Bronchial epithelial cell (primary cell): ENCODE measurements around the gene OR51A2. TPM values are rescaled to one million over a fixed set of nuclear protein-coding genes. Genes with fewer than 3 reads are reported as not detected.
"Not testable (repeated sequence)": the region's sequence is repeated elsewhere in the genome, so short reads cannot be mapped to it uniquely, and the experiment has no call there.

ENCODE experiments used
- DNase-seq: peaks from one replicate; pipeline ENCODE4 v3.0.0-alpha.2; 2010; ENCODE audit warnings: low read depth
- FAIRE-seq: peaks from 2 replicates; lab custom pipeline; 2011; peaks lifted over from hg19 to GRCh38; lab: Jason Lieb, UNC
- H3K27me3 ChIP-seq: 2 replicates; pipeline ENCODE4 v1.5.1; 2011; ENCODE audit warnings: low read length; ENCODE audit not compliant: control insufficient read depth, insufficient read depth
- H3K36me3 ChIP-seq: 2 replicates; pipeline ENCODE4 v1.5.1; 2011; ENCODE audit warnings: low read length; ENCODE audit not compliant: control insufficient read depth, insufficient read depth
- H3K4me3 ChIP-seq: 2 replicates; pipeline ENCODE4 v1.5.1; 2011; ENCODE audit warnings: mild to moderate bottlenecking, low read depth, low read length, control low read depth
- CTCF ChIP-seq: IDR thresholded peaks from 2 replicates; pipeline ENCODE4 v1.5.1; 2011; ENCODE audit warnings: mild to moderate bottlenecking, moderate library complexity, low read length, control low read depth, inconsistent platforms; ENCODE audit not compliant: insufficient read depth, severe bottlenecking
- total RNA-seq: library from RNA; depleted of rRNA; stranded (reverse); fragments of >200 nt; gene quantifications from 2 replicates; pipeline ENCODE4 v1.2.1, GENCODE V29; 2014

Gene OR51A2
- not detected in 2 replicates for total RNA-seq

GRCh38 chr11:4955613-4956012, at the start of gene OR51A2:
Gene OR51A2 (minus strand): TSS chr11:4955713. CDS start chr11:4955713, 0 bp downstream.
- not testable (repeated sequence) for H3K36me3 ChIP-seq, FAIRE-seq, H3K27me3 ChIP-seq, H3K4me3 ChIP-seq, DNase-seq

- DNase-seq (peak; percentile 59), FAIRE-seq (no peak)
Measured at GRCh38 chr11:5004424-5005274, 49.1 kb upstream of the OR51A2 start.

GRCh38 chr11:4994551-4994950, 39.0 kb upstream of the OR51A2 start, which contains the start of gene OR51L1:
Gene OR51L1 (plus strand): TSS chr11:4994851. CDS start chr11:4998983, 4,132 bp downstream.
- no peaks in the 10 kb centered on the region for H3K27me3 ChIP-seq
- no peak for TF ChIP-seq CTCF
- FAIRE-seq: no peak
- no peak within 1 kb of the TSS for H3K4me3 ChIP-seq
- H3K36me3 ChIP-seq: no peaks in the 10 kb centered on the region
- no peak for DNase-seq

More at GRCh38 chr11:5004424-5005274, 49.1 kb upstream of the OR51A2 start:
- TF ChIP-seq CTCF: peak; percentile 60
- Histone ChIP-seq H3K36me3 (no peaks in the 10 kb centered on the region), H3K4me3 (no peak overlapping the region), H3K27me3 (no peaks in the 10 kb centered on the region)

- no peak overlapping the region for H3K4me3 ChIP-seq
- H3K27me3 ChIP-seq: no peaks in the 10 kb centered on the region
- no peak for TF ChIP-seq CTCF
- no peaks in the 10 kb centered on the region for H3K36me3 ChIP-seq
- FAIRE-seq (no peak), DNase-seq (no peak)
Measured at GRCh38 chr11:4991060-4991459, 35.5 kb upstream of the OR51A2 start.

- DNase-seq (no peak), FAIRE-seq (no peak)
- Histone ChIP-seq H3K27me3 (no peaks in the 10 kb centered on the region), H3K4me3 (no peak overlapping the region), H3K36me3 (no peaks in the 10 kb centered on the region)
- no peak for TF ChIP-seq CTCF
Measured at GRCh38 chr11:4983841-4984240, 28.3 kb upstream of the OR51A2 start.

- H3K4me3 ChIP-seq: no peak overlapping the region
- no peak for DNase-seq
- TF ChIP-seq CTCF: no peak
Measured at GRCh38 chr11:4982678-4983077, 27.2 kb upstream of the OR51A2 start.

More at GRCh38 chr11:4982678-4983077, 27.2 kb upstream of the OR51A2 start:
- no peak for FAIRE-seq
- Histone ChIP-seq H3K36me3 (no peaks in the 10 kb centered on the region), H3K27me3 (no peaks in the 10 kb centered on the region)
